Hypothalamus (tissue), 51 donors: ENCODE results near the gene BANK1.

Source experiments
- DNase-seq, 51 donors: peaks; one replicate each; lab custom pipeline; 2025; lab: John Stamatoyannopoulos, UW

The BANK1 gene

GRCh38 chr4:102104278-102104677 is 313.7 kb downstream of the BANK1 start:
- DNase-seq: no peak

- no peak for DNase-seq
These were observed 315.5 kb downstream of the BANK1 start for GRCh38 chr4:102105983-102106382.

GRCh38 chr4:102114118-102114630 is 323.6 kb downstream of the BANK1 start:
- no peak for DNase-seq

GRCh38 chr4:102116121-102116520 is 325.6 kb downstream of the BANK1 start:
- DNase-seq: no peak

DNA sequence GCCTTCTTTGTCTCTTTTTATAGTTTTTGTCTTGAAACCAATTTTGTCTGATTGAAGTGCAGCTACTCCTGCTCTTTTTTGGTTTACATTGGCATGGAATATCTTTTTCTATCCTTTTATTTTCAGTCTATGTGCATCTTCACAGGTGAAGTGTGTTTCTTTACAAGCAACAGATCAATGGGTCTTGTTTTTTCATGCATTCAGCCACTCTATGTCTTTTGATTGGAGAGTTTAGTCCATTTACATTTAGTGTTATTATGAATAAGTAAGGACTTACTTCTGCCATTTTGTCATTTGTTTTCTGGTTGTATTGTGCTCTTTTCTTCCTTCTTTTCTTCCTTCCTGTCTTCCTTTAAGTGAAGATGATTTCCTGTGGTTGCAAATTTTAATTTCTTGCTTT is 330.3 kb downstream of the BANK1 start:
- no peak for DNase-seq
